Measurements from ENCODE around the gene NFIC. TPM values are rescaled to one million over a fixed set of nuclear protein-coding genes. Genes with fewer than 3 reads are reported as not detected.
A peak's percentile ranks its signal among the peaks of the same experiment; 100 is the strongest.

Gene NFIC
- total and polyA plus RNA-seq, 5 experiments from 2014 or later: 5.8 to 34.8 (median 15.8) TPM

GRCh38 chr19:3353493-3353892 is 12.9 kb upstream of the NFIC start:
- peaks cover 2 to 17% (median 12%) of the 10 kb centered on the region in 4 donors for H3K4me1 Mint-ChIP-seq
- H3K27ac Mint-ChIP-seq: no peak overlapping the region
- H3K27me3 Mint-ChIP-seq: no peaks in the 10 kb centered on the region
- peaks cover 0 to 4% (median 0%) of the 10 kb centered on the region in 3 donors for H3K36me3 Mint-ChIP-seq
- ATAC-seq: no peak
- no peak for DNase-seq
- no peak overlapping the region for H3K4me3 Mint-ChIP-seq
- H3K9me3 Mint-ChIP-seq: peaks cover 0 to 5% (median 0%) of the 10 kb centered on the region in 9 donors
- POLR2A ChIA-PET: interaction anchor here (1.3 kb wide), 1 partner anchor 11 kb away, joined by 4 read pairs; no protein-coding TSS in a partner anchor

GRCh38 chr19:3356805-3357204 is 9.6 kb upstream of the NFIC start:
- peaks cover 0 to 4% (median 0%) of the 10 kb centered on the region in 3 donors for H3K36me3 Mint-ChIP-seq
- DNase-seq: no peak
- H3K27me3 Mint-ChIP-seq: no peaks in the 10 kb centered on the region
- peaks cover 8 to 29% (median 24%) of the 10 kb centered on the region in 4 donors for H3K4me1 Mint-ChIP-seq
- H3K9me3 Mint-ChIP-seq: peaks cover 0 to 5% (median 0%) of the 10 kb centered on the region in 9 donors
- H3K4me3 Mint-ChIP-seq: peak overlapping the region in 8 of 10 donors; percentile 13 to 88 (median 49)
- H3K27ac Mint-ChIP-seq: peak overlapping the region in 7 of 10 donors; percentile 61 to 91 (median 78)
- POLR2A ChIA-PET: interaction anchor here (1.1 to 2.0 kb wide), 3 partner anchors 15 to 19 kb away, joined by 3 to 14 read pairs (median 4); no protein-coding TSS in a partner anchor
- ATAC-seq: no peak

GRCh38 chr19:3357271-3357991 is 9.0 kb upstream of the NFIC start:
- Mint-ChIP-seq H3K4me1 (peaks cover 14 to 35% (median 31%) of the 10 kb centered on the region in 4 donors), H3K9me3 (peaks cover 0 to 5% (median 0%) of the 10 kb centered on the region in 9 donors), H3K4me3 (peak overlapping the region; percentile 8 to 90 (median 83)), H3K36me3 (peaks cover 0 to 4% (median 0%) of the 10 kb centered on the region in 3 donors), H3K27me3 (no peaks in the 10 kb centered on the region), H3K27ac (peak overlapping the region; percentile 67 to 93 (median 82))
- peak in 1 of 10 donors; percentile 45 for DNase-seq
- ATAC-seq: no peak
- POLR2A ChIA-PET: interaction anchor here (0.6 to 2.0 kb wide), 5 partner anchors 15 to 712 kb away, joined by 3 to 14 read pairs (median 3); partner anchors contain the start of gene FZR1

- H3K36me3 Mint-ChIP-seq: peaks cover 0 to 4% (median 0%) of the 10 kb centered on the region in 3 donors
- peak overlapping the region; percentile 75 to 90 (median 83) for H3K4me3 Mint-ChIP-seq
- peak overlapping the region; percentile 76 to 93 (median 83) for H3K27ac Mint-ChIP-seq
- peaks cover 0 to 5% (median 0%) of the 10 kb centered on the region in 9 donors for H3K9me3 Mint-ChIP-seq
- H3K4me1 Mint-ChIP-seq: peaks cover 19 to 41% (median 37%) of the 10 kb centered on the region in 4 donors
- peak in 9 of 10 donors; percentile 36 to 73 (median 46) for DNase-seq
- no peaks in the 10 kb centered on the region for H3K27me3 Mint-ChIP-seq
- peak; percentile 12 to 37 for ATAC-seq
- POLR2A ChIA-PET: interaction anchor here (0.8 to 2.0 kb wide), 4 partner anchors 16 to 148 kb away, joined by 3 to 14 read pairs (median 4); partner anchors contain the start of gene FZR1
Observed at GRCh38 chr19:3357992-3358688, 8.2 kb upstream of the NFIC start.

- Mint-ChIP-seq H3K9me3 (peaks cover 0 to 5% (median 0%) of the 10 kb centered on the region in 9 donors), H3K27me3 (no peaks in the 10 kb centered on the region), H3K36me3 (peaks cover 0 to 4% (median 0%) of the 10 kb centered on the region in 3 donors), H3K4me3 (peak overlapping the region; percentile 81 to 93 (median 86)), H3K4me1 (peaks cover 19 to 44% (median 37%) of the 10 kb centered on the region in 4 donors), H3K27ac (peak overlapping the region in 6 of 10 donors; percentile 38 to 93 (median 74))
- POLR2A ChIA-PET: interaction anchor here (2.0 kb wide), 1 partner anchor 20 kb away, joined by 14 read pairs; no protein-coding TSS in a partner anchor
- DNase-seq: no peak
- ATAC-seq: no peak
Observed at GRCh38 chr19:3358689-3359014, 7.7 kb upstream of the NFIC start.

GRCh38 chr19:3359015-3359918 is 7.1 kb upstream of the NFIC start:
- Mint-ChIP-seq H3K27me3 (no peaks in the 10 kb centered on the region), H3K27ac (peak overlapping the region in 8 of 10 donors; percentile 38 to 93 (median 78)), H3K4me1 (peaks cover 19 to 48% (median 40%) of the 10 kb centered on the region in 4 donors), H3K4me3 (peak overlapping the region; percentile 81 to 93 (median 86)), H3K36me3 (peaks cover 0 to 4% (median 0%) of the 10 kb centered on the region in 3 donors), H3K9me3 (peaks cover 0 to 5% (median 0%) of the 10 kb centered on the region in 9 donors)
- POLR2A ChIA-PET: interaction anchor here (0.9 to 1.5 kb wide), 2 partner anchors 20 to 195 kb away, joined by 3 to 24 read pairs; no protein-coding TSS in a partner anchor
- ATAC-seq (peak; percentile 49 to 50), DNase-seq (peak; percentile 52 to 83 (median 66))

- peak overlapping the region in 3 of 10 donors; percentile 82 to 89 (median 88) for H3K4me3 Mint-ChIP-seq
- peaks cover 21 to 52% (median 43%) of the 10 kb centered on the region in 4 donors for H3K4me1 Mint-ChIP-seq
- H3K27ac Mint-ChIP-seq: peak overlapping the region in 1 of 10 donors; percentile 91
- POLR2A ChIA-PET: interaction anchor here (0.9 to 1.5 kb wide), 2 partner anchors 20 to 194 kb away, joined by 3 to 24 read pairs; no protein-coding TSS in a partner anchor
- peak; percentile 30 to 34 for ATAC-seq
- H3K36me3 Mint-ChIP-seq: peaks cover 0 to under 1% (median 0%) of the 10 kb centered on the region in 3 donors
- H3K9me3 Mint-ChIP-seq: peaks cover 0 to 2% (median 0%) of the 10 kb centered on the region in 9 donors
- no peaks in the 10 kb centered on the region for H3K27me3 Mint-ChIP-seq
- DNase-seq: peak in 5 of 10 donors; percentile 22 to 37 (median 27)
Observed at GRCh38 chr19:3359919-3360420, 6.4 kb upstream of the NFIC start.

GRCh38 chr19:3360421-3361383 is 5.7 kb upstream of the NFIC start:
- POLR2A ChIA-PET: interaction anchor here (1.3 to 1.5 kb wide), 2 partner anchors 21 to 25 kb away, joined by 3 to 24 read pairs; no protein-coding TSS in a partner anchor
- H3K27me3 Mint-ChIP-seq: no peaks in the 10 kb centered on the region
- ATAC-seq: peak; percentile 56 to 59

GRCh38 chr19:3361384-3362216 is 4.8 kb upstream of the NFIC start:
- Mint-ChIP-seq H3K36me3 (no peaks in the 10 kb centered on the region), H3K4me3 (peak overlapping the region; percentile 78 to 93 (median 89)), H3K4me1 (peaks cover 29 to 62% (median 51%) of the 10 kb centered on the region in 4 donors), H3K27me3 (no peaks in the 10 kb centered on the region), H3K9me3 (peaks cover 0 to 2% (median 0%) of the 10 kb centered on the region in 9 donors), H3K27ac (peak overlapping the region; percentile 25 to 95 (median 90))
- no peak for ATAC-seq
- DNase-seq: no peak
- POLR2A ChIA-PET: interaction anchor here (0.7 to 1.3 kb wide), 3 partner anchors 23 to 243 kb away, joined by 3 to 8 read pairs (median 3); no protein-coding TSS in a partner anchor

More at GRCh38 chr19:3360421-3361383, 5.7 kb upstream of the NFIC start:
- Mint-ChIP-seq H3K9me3 (peaks cover 0 to 2% (median 0%) of the 10 kb centered on the region in 9 donors), H3K4me3 (peak overlapping the region; percentile 82 to 93 (median 89)), H3K36me3 (no peaks in the 10 kb centered on the region), H3K27ac (peak overlapping the region in 8 of 10 donors; percentile 79 to 95 (median 90)), H3K4me1 (peaks cover 28 to 59% (median 50%) of the 10 kb centered on the region in 4 donors)
- DNase-seq: peak; percentile 58 to 87 (median 73)

All from naive thymus-derived CD8-positive, alpha-beta T cell (primary cell).